DND-41 (cell line): Measurements from ENCODE around the gene C6orf132.

Source experiments
- ATAC-seq: fragments of 200-7000 bp; cut with Tn5 transposase; 3 replicates; pipeline ENCODE4 v1.9.1; 2021; ENCODE audit warnings: low read depth; ENCODE audit not compliant: insufficient read depth
- DNase-seq: peaks from one replicate; pipeline ENCODE4 v3.0.0-alpha.2; 2020
- H2AFZ ChIP-seq: 2 replicates; pipeline ENCODE4 v1.6.0; 2012; ENCODE audit warnings: low read depth, low read length
- H3K27ac ChIP-seq: 2 replicates; pipeline ENCODE4 v1.5.1; 2012; ENCODE audit warnings: low read length, inconsistent platforms
- H3K27me3 ChIP-seq: fragments of 200-600 bp; sonication (generic); 2 replicates; pipeline ENCODE4 v1.6.0; 2012; ENCODE audit warnings: low read length, mild to moderate bottlenecking, inconsistent platforms; ENCODE audit not compliant: insufficient read depth, poor library complexity
- H3K36me3 ChIP-seq: 2 replicates; pipeline ENCODE4 v1.5.1; 2012; ENCODE audit warnings: low read length, inconsistent platforms; ENCODE audit not compliant: insufficient read depth
- H3K4me1 ChIP-seq: 2 replicates; pipeline ENCODE4 v1.5.1; 2012; ENCODE audit warnings: mild to moderate bottlenecking, low read length; ENCODE audit not compliant: insufficient read depth
- H3K4me2 ChIP-seq: 2 replicates; pipeline ENCODE4 v1.6.0; 2012; ENCODE audit warnings: mild to moderate bottlenecking, moderate library complexity, low read length, inconsistent platforms; ENCODE audit not compliant: insufficient read depth
- H3K4me3 ChIP-seq, 2 experiments: fragments of 200-600 bp in 1 of 2; shearing (Covaris generic) in 1 of 2; 2 replicates each; pipeline ENCODE4 v1.5.1; 2012 to 2016; ENCODE audit warnings: inconsistent platforms in 2 of 2, low read length in 2 of 2, mild to moderate bottlenecking in 2 of 2, low read depth in 1 of 2, moderate library complexity in 1 of 2
- H3K79me2 ChIP-seq: 2 replicates; pipeline ENCODE4 v1.6.0; 2012; ENCODE audit warnings: low read length, inconsistent platforms; ENCODE audit not compliant: insufficient read depth
- H3K9ac ChIP-seq: 2 replicates; pipeline ENCODE4 v1.6.0; 2012; ENCODE audit warnings: low read depth, mild to moderate bottlenecking, inconsistent platforms, low read length, moderate library complexity
- H3K9me3 ChIP-seq: 2 replicates; pipeline ENCODE4 v1.5.1; 2012; ENCODE audit warnings: low read length, moderate library complexity, mild to moderate bottlenecking, inconsistent platforms; ENCODE audit not compliant: insufficient read depth, severe bottlenecking
- H4K20me1 ChIP-seq: 2 replicates; pipeline ENCODE4 v1.6.0; 2012; ENCODE audit warnings: low read length; ENCODE audit not compliant: insufficient read depth
- EZH2 ChIP-seq: IDR thresholded peaks from 3 replicates; pipeline ENCODE4 v1.6.1; 2012; ENCODE audit warnings: borderline replicate concordance, low read depth, mild to moderate bottlenecking, moderate library complexity, low read length, inconsistent platforms; ENCODE audit not compliant: severe bottlenecking
- TF ChIP-seq, protein P1 (sequence below): IDR thresholded peaks from 2 replicates; pipeline ENCODE4 v1.5.1; 2012; ENCODE audit warnings: borderline replicate concordance, low read length, moderate library complexity, mild to moderate bottlenecking; ENCODE audit not compliant: poor library complexity, severe bottlenecking; ENCODE audit errors: extremely low read depth

C6orf132 gene

DNA sequence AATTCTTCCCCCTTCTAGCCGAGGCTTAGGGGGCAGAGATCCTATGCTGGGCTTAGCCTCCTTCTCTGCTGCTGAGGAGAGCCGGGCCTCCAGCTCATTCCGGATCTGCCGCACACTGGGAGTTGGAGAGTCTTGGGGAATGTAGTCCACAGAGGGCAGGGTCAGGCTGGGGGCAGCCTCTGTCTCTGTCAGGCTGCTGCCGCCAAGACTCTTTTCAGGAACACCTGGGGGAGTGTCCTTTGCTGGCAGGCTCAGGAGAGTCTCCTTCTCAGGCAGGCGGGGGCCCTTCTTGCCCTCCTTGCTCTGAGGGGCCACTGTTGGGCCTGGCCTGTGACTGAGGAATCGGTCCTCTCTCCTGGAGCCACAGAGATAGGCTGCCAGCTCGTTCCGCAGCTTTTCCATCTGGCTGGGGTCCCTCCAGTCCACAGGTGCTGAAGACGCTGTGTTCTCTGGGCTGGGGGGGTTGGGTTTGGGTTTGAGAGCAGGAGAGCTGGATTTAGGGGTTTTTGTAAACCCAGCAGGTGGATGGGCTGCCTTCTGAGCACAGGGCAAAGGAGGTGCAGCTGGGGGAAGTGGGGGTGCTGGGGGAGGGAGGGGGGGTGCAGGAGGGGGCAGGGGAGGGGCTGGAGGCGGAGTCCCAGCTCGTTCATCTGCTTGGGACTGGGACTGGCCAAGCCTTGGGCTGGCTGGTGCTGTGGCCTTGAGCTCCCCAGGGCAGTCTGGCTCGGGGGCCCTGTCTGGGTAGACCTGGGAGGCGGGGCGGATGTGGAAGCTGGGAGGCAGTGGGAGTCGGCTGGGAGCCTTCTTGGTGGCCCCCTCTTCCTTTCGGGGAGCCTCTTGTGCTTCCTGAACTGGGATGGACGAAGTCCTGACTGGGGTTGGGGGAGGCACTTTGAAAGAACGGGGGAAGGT lies 36.1 kb downstream of the C6orf132 start:
- Histone ChIP-seq H2AFZ (no peak overlapping the region), H3K27ac (no peak overlapping the region), H3K27me3 (no peaks in the 10 kb centered on the region), H3K36me3 (no peaks in the 10 kb centered on the region), H3K4me3 (no peak overlapping the region), H3K9me3 (no peaks in the 10 kb centered on the region), H4K20me1 (no peaks in the 10 kb centered on the region; the same call in 1 of the 2 replicates), H3K79me2 (no peaks in the 10 kb centered on the region), H3K4me1 (peaks cover 12% of the 10 kb centered on the region), H3K9ac (no peak overlapping the region), H3K4me2 (no peak overlapping the region)
- TF ChIP-seq, protein P1, sequence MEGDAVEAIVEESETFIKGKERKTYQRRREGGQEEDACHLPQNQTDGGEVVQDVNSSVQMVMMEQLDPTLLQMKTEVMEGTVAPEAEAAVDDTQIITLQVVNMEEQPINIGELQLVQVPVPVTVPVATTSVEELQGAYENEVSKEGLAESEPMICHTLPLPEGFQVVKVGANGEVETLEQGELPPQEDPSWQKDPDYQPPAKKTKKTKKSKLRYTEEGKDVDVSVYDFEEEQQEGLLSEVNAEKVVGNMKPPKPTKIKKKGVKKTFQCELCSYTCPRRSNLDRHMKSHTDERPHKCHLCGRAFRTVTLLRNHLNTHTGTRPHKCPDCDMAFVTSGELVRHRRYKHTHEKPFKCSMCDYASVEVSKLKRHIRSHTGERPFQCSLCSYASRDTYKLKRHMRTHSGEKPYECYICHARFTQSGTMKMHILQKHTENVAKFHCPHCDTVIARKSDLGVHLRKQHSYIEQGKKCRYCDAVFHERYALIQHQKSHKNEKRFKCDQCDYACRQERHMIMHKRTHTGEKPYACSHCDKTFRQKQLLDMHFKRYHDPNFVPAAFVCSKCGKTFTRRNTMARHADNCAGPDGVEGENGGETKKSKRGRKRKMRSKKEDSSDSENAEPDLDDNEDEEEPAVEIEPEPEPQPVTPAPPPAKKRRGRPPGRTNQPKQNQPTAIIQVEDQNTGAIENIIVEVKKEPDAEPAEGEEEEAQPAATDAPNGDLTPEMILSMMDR = no peak
- TF ChIP-seq EZH2 = no peak
- ATAC-seq (no peak), DNase-seq (no peak)

GRCh38 chr6:42105709-42106108 lies 36.7 kb downstream of the C6orf132 start:
- H3K79me2 ChIP-seq = no peaks in the 10 kb centered on the region
- H3K9ac ChIP-seq = no peak overlapping the region
- ATAC-seq (no peak), DNase-seq (no peak)
- TF ChIP-seq EZH2 = no peak
- TF ChIP-seq, protein P1 = no peak
- no peak overlapping the region for H3K4me2 ChIP-seq
- H2AFZ ChIP-seq = no peak overlapping the region
- no peak overlapping the region for H3K4me3 ChIP-seq
- no peaks in the 10 kb centered on the region for H3K36me3 ChIP-seq
- no peak overlapping the region for H3K27ac ChIP-seq
- peaks cover 12% of the 10 kb centered on the region for H3K4me1 ChIP-seq
- no peaks in the 10 kb centered on the region for H3K27me3 ChIP-seq
- H3K9me3 ChIP-seq = no peaks in the 10 kb centered on the region
- H4K20me1 ChIP-seq = no peaks in the 10 kb centered on the region; the same call in 1 of the 2 replicates

- Histone ChIP-seq H3K27ac (no peak overlapping the region), H4K20me1 (no peaks in the 10 kb centered on the region; the same call in 1 of the 2 replicates), H3K4me1 (peaks cover 12% of the 10 kb centered on the region), H3K4me2 (no peak overlapping the region), H3K9ac (no peak overlapping the region), H2AFZ (no peak overlapping the region), H3K36me3 (no peaks in the 10 kb centered on the region), H3K79me2 (no peaks in the 10 kb centered on the region), H3K27me3 (no peaks in the 10 kb centered on the region), H3K4me3 (no peak overlapping the region), H3K9me3 (no peaks in the 10 kb centered on the region)
- no peak for ATAC-seq
- TF ChIP-seq, protein P1 = peak; percentile 5
- TF ChIP-seq EZH2 = no peak
- no peak for DNase-seq
These were observed 37.2 kb downstream of the C6orf132 start for GRCh38 chr6:42105156-42105648.
